GM19238 (cell line): ENCODE results near the gene SLC50A1.
"Not testable (repeated sequence)": the region's sequence is repeated elsewhere in the genome, so short reads cannot be mapped to it uniquely, and the experiment has no call there.

Experiments
- DNase-seq: peaks from one replicate; pipeline ENCODE4 v3.0.0; 2011; ENCODE audit warnings: low spot score; ENCODE audit not compliant: insufficient read length

SLC50A1 gene

GRCh38 chr1:155116113-155116764 is 19.4 kb upstream of the SLC50A1 start:
- no peak for DNase-seq

- DNase-seq: no peak
These were observed 18.0 kb upstream of the SLC50A1 start for GRCh38 chr1:155117610-155118009.

- not testable (repeated sequence) for DNase-seq
These were observed 17.6 kb upstream of the SLC50A1 start for GRCh38 chr1:155118090-155118489.

- no peak for DNase-seq
These were observed 15.4 kb upstream of the SLC50A1 start for GRCh38 chr1:155120253-155120652.

- DNase-seq: no peak
These were observed 14.4 kb upstream of the SLC50A1 start for GRCh38 chr1:155121249-155121648.

- no peak for DNase-seq
These were observed 13.3 kb upstream of the SLC50A1 start for GRCh38 chr1:155122308-155122707.

- no peak for DNase-seq
These were observed 11.9 kb upstream of the SLC50A1 start for GRCh38 chr1:155123801-155124200.

- DNase-seq: no peak
These were observed 10.9 kb upstream of the SLC50A1 start for GRCh38 chr1:155124503-155125463.

- no peak for DNase-seq
These were observed 10.1 kb upstream of the SLC50A1 start for GRCh38 chr1:155125511-155125945.

GRCh38 chr1:155125946-155126555 is 9.6 kb upstream of the SLC50A1 start:
- DNase-seq: no peak

- DNase-seq: no peak
These were observed 9.0 kb upstream of the SLC50A1 start for GRCh38 chr1:155126556-155127104.

GRCh38 chr1:155127105-155127966 is 8.3 kb upstream of the SLC50A1 start, which contains the start of gene EFNA1:
Gene EFNA1, plus strand, starts transcription at chr1:155127876. Its CDS starts 102 bp downstream, at chr1:155127978.
- DNase-seq: no peak

GRCh38 chr1:155127967-155128754 is 7.5 kb upstream of the SLC50A1 start:
- no peak for DNase-seq

- no peak for DNase-seq
These were observed 6.7 kb upstream of the SLC50A1 start for GRCh38 chr1:155128755-155129473.

- DNase-seq: no peak
These were observed 5.2 kb upstream of the SLC50A1 start for GRCh38 chr1:155130272-155131006.

- no peak for DNase-seq
These were observed 4.4 kb upstream of the SLC50A1 start for GRCh38 chr1:155131285-155131684.

- no peak for DNase-seq
These were observed 3.8 kb upstream of the SLC50A1 start for GRCh38 chr1:155131856-155132255.

GRCh38 chr1:155133799-155134281 is 1.8 kb upstream of the SLC50A1 start:
- DNase-seq: no peak
